GM12878 (cell line): ENCODE results near the gene TRPM5.

ENCODE experiments used
- FOS ChIP-seq: IDR thresholded peaks from 3 replicates; pipeline ENCODE4 v1.6.1; 2011; ENCODE audit warnings: borderline replicate concordance; ENCODE audit not compliant: insufficient read length; ENCODE audit errors: extremely low read depth
- HDAC2 ChIP-seq: fragments of 200-600 bp; sonication (generic); IDR thresholded peaks from 2 replicates; pipeline ENCODE4 v1.6.1; 2017
- JUND ChIP-seq: IDR thresholded peaks from 2 replicates; pipeline ENCODE4 v1.6.1; 2012; ENCODE audit warnings: low read depth, mild to moderate bottlenecking, low read length, improper control_type of control experiment, moderate library complexity
- POLR2AphosphoS5 ChIP-seq: IDR thresholded peaks from 2 replicates; pipeline ENCODE4 v1.6.1; 2011; ENCODE audit warnings: mild to moderate bottlenecking, low read length, inconsistent platforms
- YY1 ChIP-seq: IDR thresholded peaks from 2 replicates; pipeline ENCODE4 v1.6.1; 2011; ENCODE audit warnings: low read depth, mild to moderate bottlenecking, low read length
- TF ChIP-seq, protein P1 (sequence below), 3 experiments: IDR thresholded peaks in 2 of 3; conservative IDR thresholded peaks in 1 of 3; 2 replicates each; pipeline ENCODE4 v1.5.1; 2011; ENCODE audit warnings: low read depth in 3 of 3, low read length in 3 of 3, mild to moderate bottlenecking in 3 of 3, control low read depth in 2 of 3, moderate library complexity in 2 of 3, inconsistent platforms in 1 of 3, mixed read lengths in 1 of 3; ENCODE audit not compliant: control insufficient read depth in 2 of 3, insufficient read depth in 1 of 3; ENCODE audit errors: extremely low read depth in 1 of 3
- TF ChIP-seq, protein P2 (sequence below): fragments of 450-650 bp; IDR thresholded peaks from 2 replicates; pipeline ENCODE4 v1.6.1; 2017; ENCODE audit warnings: mild to moderate bottlenecking, moderate library complexity
- TF ChIP-seq, protein P3 (sequence below): IDR thresholded peaks from 2 replicates; pipeline ENCODE4 v1.6.1; 2012; ENCODE audit warnings: low read depth, low read length, improper control_type of control experiment

DNA sequence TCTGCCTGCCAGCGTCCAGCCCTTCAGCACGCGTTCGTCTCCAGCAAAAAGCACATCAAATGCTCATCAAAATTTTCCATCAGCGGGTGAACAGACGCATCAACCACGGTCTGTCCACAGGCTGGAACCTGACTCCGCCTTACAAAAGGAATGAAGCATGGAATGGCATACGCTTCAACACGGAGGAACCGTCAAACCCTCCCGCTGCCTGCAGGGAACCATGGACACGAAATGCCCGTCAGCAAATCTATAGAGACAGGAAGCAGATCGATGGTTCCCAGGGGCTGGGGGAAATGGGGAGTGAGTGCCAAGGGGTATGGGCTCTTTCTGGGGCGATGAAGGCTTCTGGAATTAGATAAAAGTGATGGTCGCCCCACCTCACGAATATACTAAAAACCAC, 27.5 kb downstream of the TRPM5 start:
- TF ChIP-seq, protein P1, sequence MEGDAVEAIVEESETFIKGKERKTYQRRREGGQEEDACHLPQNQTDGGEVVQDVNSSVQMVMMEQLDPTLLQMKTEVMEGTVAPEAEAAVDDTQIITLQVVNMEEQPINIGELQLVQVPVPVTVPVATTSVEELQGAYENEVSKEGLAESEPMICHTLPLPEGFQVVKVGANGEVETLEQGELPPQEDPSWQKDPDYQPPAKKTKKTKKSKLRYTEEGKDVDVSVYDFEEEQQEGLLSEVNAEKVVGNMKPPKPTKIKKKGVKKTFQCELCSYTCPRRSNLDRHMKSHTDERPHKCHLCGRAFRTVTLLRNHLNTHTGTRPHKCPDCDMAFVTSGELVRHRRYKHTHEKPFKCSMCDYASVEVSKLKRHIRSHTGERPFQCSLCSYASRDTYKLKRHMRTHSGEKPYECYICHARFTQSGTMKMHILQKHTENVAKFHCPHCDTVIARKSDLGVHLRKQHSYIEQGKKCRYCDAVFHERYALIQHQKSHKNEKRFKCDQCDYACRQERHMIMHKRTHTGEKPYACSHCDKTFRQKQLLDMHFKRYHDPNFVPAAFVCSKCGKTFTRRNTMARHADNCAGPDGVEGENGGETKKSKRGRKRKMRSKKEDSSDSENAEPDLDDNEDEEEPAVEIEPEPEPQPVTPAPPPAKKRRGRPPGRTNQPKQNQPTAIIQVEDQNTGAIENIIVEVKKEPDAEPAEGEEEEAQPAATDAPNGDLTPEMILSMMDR (IDR thresholded peaks at IDR 0.05 in 2 of 3, conservative IDR thresholded peaks at IDR 0.05 in 1 of 3; ENCODE audit: control insufficient read depth in 2 of 3, extremely low read depth in 1 of 3, insufficient read depth in 1 of 3, low read depth in 3 of 3, low read length in 3 of 3), result no peak
- TF ChIP-seq HDAC2 (no peak), JUND (no peak), YY1 (no peak), FOS (no peak), POLR2AphosphoS5 (no peak)
- TF ChIP-seq, protein P2, sequence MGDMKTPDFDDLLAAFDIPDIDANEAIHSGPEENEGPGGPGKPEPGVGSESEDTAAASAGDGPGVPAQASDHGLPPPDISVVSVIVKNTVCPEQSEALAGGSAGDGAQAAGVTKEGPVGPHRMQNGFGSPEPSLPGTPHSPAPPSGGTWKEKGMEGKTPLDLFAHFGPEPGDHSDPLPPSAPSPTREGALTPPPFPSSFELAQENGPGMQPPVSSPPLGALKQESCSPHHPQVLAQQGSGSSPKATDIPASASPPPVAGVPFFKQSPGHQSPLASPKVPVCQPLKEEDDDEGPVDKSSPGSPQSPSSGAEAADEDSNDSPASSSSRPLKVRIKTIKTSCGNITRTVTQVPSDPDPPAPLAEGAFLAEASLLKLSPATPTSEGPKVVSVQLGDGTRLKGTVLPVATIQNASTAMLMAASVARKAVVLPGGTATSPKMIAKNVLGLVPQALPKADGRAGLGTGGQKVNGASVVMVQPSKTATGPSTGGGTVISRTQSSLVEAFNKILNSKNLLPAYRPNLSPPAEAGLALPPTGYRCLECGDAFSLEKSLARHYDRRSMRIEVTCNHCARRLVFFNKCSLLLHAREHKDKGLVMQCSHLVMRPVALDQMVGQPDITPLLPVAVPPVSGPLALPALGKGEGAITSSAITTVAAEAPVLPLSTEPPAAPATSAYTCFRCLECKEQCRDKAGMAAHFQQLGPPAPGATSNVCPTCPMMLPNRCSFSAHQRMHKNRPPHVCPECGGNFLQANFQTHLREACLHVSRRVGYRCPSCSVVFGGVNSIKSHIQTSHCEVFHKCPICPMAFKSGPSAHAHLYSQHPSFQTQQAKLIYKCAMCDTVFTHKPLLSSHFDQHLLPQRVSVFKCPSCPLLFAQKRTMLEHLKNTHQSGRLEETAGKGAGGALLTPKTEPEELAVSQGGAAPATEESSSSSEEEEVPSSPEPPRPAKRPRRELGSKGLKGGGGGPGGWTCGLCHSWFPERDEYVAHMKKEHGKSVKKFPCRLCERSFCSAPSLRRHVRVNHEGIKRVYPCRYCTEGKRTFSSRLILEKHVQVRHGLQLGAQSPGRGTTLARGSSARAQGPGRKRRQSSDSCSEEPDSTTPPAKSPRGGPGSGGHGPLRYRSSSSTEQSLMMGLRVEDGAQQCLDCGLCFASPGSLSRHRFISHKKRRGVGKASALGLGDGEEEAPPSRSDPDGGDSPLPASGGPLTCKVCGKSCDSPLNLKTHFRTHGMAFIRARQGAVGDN, result no peak
- TF ChIP-seq, protein P3, sequence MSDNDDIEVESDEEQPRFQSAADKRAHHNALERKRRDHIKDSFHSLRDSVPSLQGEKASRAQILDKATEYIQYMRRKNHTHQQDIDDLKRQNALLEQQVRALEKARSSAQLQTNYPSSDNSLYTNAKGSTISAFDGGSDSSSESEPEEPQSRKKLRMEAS, result no peak
